MCF 10A (cell line): Measurements from ENCODE around the gene SLC5A11. TPM values are rescaled to one million over a fixed set of nuclear protein-coding genes. Genes with fewer than 3 reads are reported as not detected.

Experiments
- BruUV-seq: library from RNA; stranded (reverse); fragments of 400-500 nt; replicated peaks from 2 replicates; lab custom pipeline; 2021; lab: Mats Ljungman, UMichigan
- CTCF ChIA-PET: fragments of 300-600 bp; sonication (Branson Sonifier 250); formaldehyde crosslinking; extraction: SDS; loops from one replicate; lab custom pipeline; 2021; ENCODE audit warnings: antibody characterized with exemption, inconsistent platforms; lab: Yijun Ruan, JAX
- POLR2A ChIA-PET: fragments of 300-600, 350-650 bp; sonication (Branson Sonifier 250); formaldehyde crosslinking; extraction: SDS; loops from one replicate; lab custom pipeline; 2020; ENCODE audit warnings: antibody characterized with exemption, inconsistent platforms; lab: Yijun Ruan, JAX
- DNase-seq: peaks from one replicate; pipeline ENCODE4 v3.0.0-alpha.2; 2018; ENCODE audit not compliant: unreplicated experiment
- H3K27ac Mint-ChIP-seq: one replicate; pipeline ENCODE4 v1.8.0; 2022; ENCODE audit warnings: mild to moderate bottlenecking, low read depth, mixed read lengths; ENCODE audit not compliant: unreplicated experiment
- H3K27me3 Mint-ChIP-seq: one replicate; pipeline ENCODE4 v1.8.0; 2022; ENCODE audit warnings: mixed read lengths; ENCODE audit not compliant: insufficient read depth, unreplicated experiment
- H3K36me3 Mint-ChIP-seq: one replicate; pipeline ENCODE4 v1.8.0; 2022; ENCODE audit warnings: mild to moderate bottlenecking, moderate library complexity, mixed read lengths; ENCODE audit not compliant: insufficient read depth, unreplicated experiment
- H3K4me1 Mint-ChIP-seq: one replicate; pipeline ENCODE4 v1.8.0; 2022; ENCODE audit warnings: mixed read lengths; ENCODE audit not compliant: insufficient read depth, unreplicated experiment
- H3K4me3 Mint-ChIP-seq: one replicate; pipeline ENCODE4 v1.8.0; 2022; ENCODE audit warnings: mild to moderate bottlenecking, moderate library complexity, mixed read lengths; ENCODE audit not compliant: unreplicated experiment
- H3K9me3 Mint-ChIP-seq: one replicate; pipeline ENCODE4 v1.8.0; 2022; ENCODE audit warnings: mixed read lengths; ENCODE audit not compliant: unreplicated experiment
- intact Hi-C: fragments of 100-400 bp; cut with micrococcal nuclease; formaldehyde crosslinking; loops from 2 replicates; pipeline ENCODE4 v1.14.1; 2022
- total RNA-seq: library from RNA; stranded (reverse); gene quantifications from 2 replicates; pipeline ENCODE4 v1.2.3, GENCODE V29; 2022
- TF ChIP-seq, protein P1 (sequence below): fragments of 200-600 bp; IDR thresholded peaks from one replicate; pipeline ENCODE4 v1.8.0; 2022; ENCODE audit warnings: antibody characterized with exemption, mild to moderate bottlenecking; ENCODE audit not compliant: unreplicated experiment

SLC5A11 gene
- total RNA-seq, 1 experiment from 2014 or later, result not detected

DNA sequence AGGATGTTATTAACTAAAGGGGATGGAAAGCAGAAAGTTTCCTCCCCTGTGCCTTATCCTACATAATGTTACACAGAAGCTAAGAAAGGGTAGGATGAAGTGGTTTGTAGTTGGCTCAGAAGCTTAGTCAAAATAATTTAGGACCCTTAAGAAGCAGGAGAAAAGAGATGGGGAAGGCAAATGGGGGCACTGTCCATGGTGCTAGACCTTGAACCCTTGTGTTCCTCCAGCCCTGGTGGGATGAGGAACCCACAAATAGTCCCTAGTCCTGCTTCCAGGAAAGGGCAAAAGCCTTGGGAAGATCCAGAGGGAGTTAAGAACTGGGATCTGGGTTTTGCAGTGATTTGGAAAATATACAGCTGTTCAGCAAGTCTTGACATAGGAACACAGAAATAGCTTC is 54.5 kb downstream of the SLC5A11 start:
- BruUV-seq, result no TSS peak
- Mint-ChIP-seq H3K4me3 (no peak overlapping the region), H3K27ac (no peak overlapping the region), H3K36me3 (no peaks in the 10 kb centered on the region), H3K4me1 (no peaks in the 10 kb centered on the region), H3K27me3 (peaks cover 33% of the 10 kb centered on the region), H3K9me3 (peaks cover 7% of the 10 kb centered on the region)
- DNase-seq, result no peak
- TF ChIP-seq, protein P1, sequence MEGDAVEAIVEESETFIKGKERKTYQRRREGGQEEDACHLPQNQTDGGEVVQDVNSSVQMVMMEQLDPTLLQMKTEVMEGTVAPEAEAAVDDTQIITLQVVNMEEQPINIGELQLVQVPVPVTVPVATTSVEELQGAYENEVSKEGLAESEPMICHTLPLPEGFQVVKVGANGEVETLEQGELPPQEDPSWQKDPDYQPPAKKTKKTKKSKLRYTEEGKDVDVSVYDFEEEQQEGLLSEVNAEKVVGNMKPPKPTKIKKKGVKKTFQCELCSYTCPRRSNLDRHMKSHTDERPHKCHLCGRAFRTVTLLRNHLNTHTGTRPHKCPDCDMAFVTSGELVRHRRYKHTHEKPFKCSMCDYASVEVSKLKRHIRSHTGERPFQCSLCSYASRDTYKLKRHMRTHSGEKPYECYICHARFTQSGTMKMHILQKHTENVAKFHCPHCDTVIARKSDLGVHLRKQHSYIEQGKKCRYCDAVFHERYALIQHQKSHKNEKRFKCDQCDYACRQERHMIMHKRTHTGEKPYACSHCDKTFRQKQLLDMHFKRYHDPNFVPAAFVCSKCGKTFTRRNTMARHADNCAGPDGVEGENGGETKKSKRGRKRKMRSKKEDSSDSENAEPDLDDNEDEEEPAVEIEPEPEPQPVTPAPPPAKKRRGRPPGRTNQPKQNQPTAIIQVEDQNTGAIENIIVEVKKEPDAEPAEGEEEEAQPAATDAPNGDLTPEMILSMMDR, result no peak
- intact Hi-C loops, result no loop called here
- POLR2A ChIA-PET, result interaction anchor here (1.1 kb wide), 1 partner anchor 15 kb away, joined by 3 read pairs; no protein-coding TSS in a partner anchor
- CTCF ChIA-PET, result interaction anchor here (0.7 to 0.9 kb wide), 3 partner anchors 325 to 1979 kb away, joined by 4 read pairs; no protein-coding TSS in a partner anchor

DNA sequence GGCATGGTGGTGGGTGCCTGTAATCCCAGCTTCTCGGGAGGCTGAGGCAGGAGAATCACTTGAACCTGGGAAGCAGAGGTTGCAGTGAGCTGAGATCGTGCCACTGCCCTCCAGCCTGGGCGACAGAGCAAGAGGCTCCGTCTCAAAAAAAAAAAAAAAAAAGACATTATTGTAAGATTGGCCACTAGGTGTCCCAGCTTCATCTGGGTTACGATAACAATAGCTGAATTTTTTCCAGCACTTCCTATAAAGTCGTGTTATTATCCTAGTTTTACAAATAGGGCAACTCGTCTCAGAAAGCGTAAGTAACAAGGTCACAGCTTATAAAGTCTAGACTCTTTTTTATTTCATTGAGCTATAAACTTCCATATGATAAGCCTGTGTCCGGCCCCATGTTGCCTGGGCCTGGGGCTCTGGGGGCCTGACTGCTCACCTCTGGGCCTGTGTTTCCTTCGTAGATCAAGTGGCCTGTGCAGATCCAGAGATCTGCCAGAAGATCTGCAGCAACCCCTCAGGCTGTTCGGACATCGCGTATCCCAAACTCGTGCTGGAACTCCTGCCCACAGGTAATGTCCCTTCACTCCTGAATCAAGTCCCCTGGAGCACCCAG is 60.5 kb downstream of the SLC5A11 start:
- DNase-seq, result peak; percentile 26
- intact Hi-C loops, result no loop called here
- Mint-ChIP-seq H3K36me3 (no peaks in the 10 kb centered on the region), H3K4me3 (no peak overlapping the region), H3K9me3 (no peaks in the 10 kb centered on the region), H3K4me1 (no peaks in the 10 kb centered on the region), H3K27me3 (peaks cover 22% of the 10 kb centered on the region), H3K27ac (no peak overlapping the region)
- ChIA-PET CTCF (interaction anchor here (0.5 to 3.8 kb wide), 33 partner anchors 10 to 1876 kb away, joined by 3 to 17 read pairs (median 4); no protein-coding TSS in a partner anchor), POLR2A (interaction anchor here (0.5 to 0.6 kb wide), 2 partner anchors 11 to 204 kb away, joined by 3 read pairs; no protein-coding TSS in a partner anchor)
- TF ChIP-seq, protein P1, result peak; percentile 49
- BruUV-seq, result no TSS peak

DNA sequence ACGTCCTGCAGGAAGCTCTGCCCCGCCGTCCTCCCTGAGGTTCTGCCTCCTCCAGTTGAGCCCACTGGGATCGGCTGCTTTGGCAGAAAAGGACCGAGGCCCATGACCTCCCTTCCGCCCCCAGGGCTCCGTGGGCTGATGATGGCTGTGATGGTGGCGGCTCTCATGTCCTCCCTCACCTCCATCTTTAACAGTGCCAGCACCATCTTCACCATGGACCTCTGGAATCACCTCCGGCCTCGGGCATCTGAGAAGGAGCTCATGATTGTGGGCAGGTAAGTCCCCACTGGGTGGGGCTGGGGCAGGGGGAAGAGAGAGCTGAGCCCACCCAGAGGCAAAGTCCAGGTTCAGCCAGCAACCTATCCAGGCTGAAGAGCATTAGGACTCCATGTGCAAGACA is 61.1 kb downstream of the SLC5A11 start:
- no peak overlapping the region for H3K4me3 Mint-ChIP-seq
- POLR2A ChIA-PET, result interaction anchor here (0.5 to 0.6 kb wide), 2 partner anchors 11 to 203 kb away, joined by 3 read pairs; no protein-coding TSS in a partner anchor
- TF ChIP-seq, protein P1, result no peak
- H3K36me3 Mint-ChIP-seq, result no peaks in the 10 kb centered on the region
- H3K27me3 Mint-ChIP-seq, result peaks cover 18% of the 10 kb centered on the region
- H3K4me1 Mint-ChIP-seq, result no peaks in the 10 kb centered on the region
- CTCF ChIA-PET, result interaction anchor here (0.5 to 3.8 kb wide), 21 partner anchors 10 to 781 kb away, joined by 3 to 13 read pairs (median 4); no protein-coding TSS in a partner anchor
- intact Hi-C loops, result no loop called here
- BruUV-seq, result no TSS peak
- H3K9me3 Mint-ChIP-seq, result no peaks in the 10 kb centered on the region
- H3K27ac Mint-ChIP-seq, result no peak overlapping the region
- DNase-seq, result no peak

DNA sequence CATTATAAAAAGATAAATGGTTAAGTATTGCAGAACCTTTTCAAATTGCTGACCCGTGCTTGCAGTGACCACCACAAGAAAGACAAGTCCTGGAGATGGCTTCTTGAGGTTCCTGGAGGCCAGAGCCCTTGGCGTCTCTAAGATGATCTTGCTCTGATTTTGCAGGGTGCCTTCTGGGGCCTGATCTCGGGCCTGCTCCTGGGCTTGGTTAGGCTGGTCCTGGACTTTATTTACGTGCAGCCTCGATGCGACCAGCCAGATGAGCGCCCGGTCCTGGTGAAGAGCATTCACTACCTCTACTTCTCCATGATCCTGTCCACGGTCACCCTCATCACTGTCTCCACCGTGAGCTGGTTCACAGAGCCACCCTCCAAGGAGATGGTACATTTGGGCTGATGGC is 63.0 kb downstream of the SLC5A11 start:
- POLR2A ChIA-PET, result no interaction called here
- H3K4me1 Mint-ChIP-seq, result no peaks in the 10 kb centered on the region
- no TSS peak for BruUV-seq
- no peak overlapping the region for H3K27ac Mint-ChIP-seq
- TF ChIP-seq, protein P1, result no peak
- no peaks in the 10 kb centered on the region for H3K9me3 Mint-ChIP-seq
- peaks cover 6% of the 10 kb centered on the region for H3K36me3 Mint-ChIP-seq
- DNase-seq, result no peak
- H3K27me3 Mint-ChIP-seq, result peaks cover 2% of the 10 kb centered on the region
- CTCF ChIA-PET, result interaction anchor here (0.6 kb wide), 1 partner anchor 296 kb away, joined by 5 read pairs; no protein-coding TSS in a partner anchor
- intact Hi-C loops, result no loop called here
- H3K4me3 Mint-ChIP-seq, result no peak overlapping the region
